B cell (primary cell): ENCODE data around the gene NEGR1. TPM values are rescaled to one million over a fixed set of nuclear protein-coding genes. Genes with fewer than 3 reads are reported as not detected.

Source experiments
- ATAC-seq: fragments of 200-7000 bp; cut with Tn5 transposase; one replicate; pipeline ENCODE4 v1.10.0; 2021; ENCODE audit warnings: low read depth, mild to moderate bottlenecking, moderate number of reproducible peaks, moderate library complexity
- CTCF ChIA-PET: fragments of 350-600 bp; sonication (Branson Sonifier 250); formaldehyde crosslinking; loops from one replicate; lab custom pipeline; 2021; ENCODE audit warnings: antibody characterized with exemption, inconsistent platforms; lab: Charles Lee
- POLR2A ChIA-PET: fragments of 350-600 bp; sonication (Branson Sonifier 250); formaldehyde crosslinking; loops from one replicate; lab custom pipeline; 2021; ENCODE audit warnings: antibody characterized with exemption; lab: Charles Lee
- DNase-seq: peaks from one replicate; pipeline ENCODE4 v3.0.0; 2013
- H2AFZ ChIP-seq: 2 replicates; pipeline ENCODE4 v1.6.1; 2012; ENCODE audit warnings: mild to moderate bottlenecking, low read depth, low read length; ENCODE audit not compliant: insufficient read depth, poor library complexity, severe bottlenecking
- H3K27ac ChIP-seq, 2 donors: 1 replicate in 1 of 2; 2 replicates in 1 of 2; pipeline ENCODE4 v1.5.1; 2012 to 2013; ENCODE audit warnings: low read length in 2 of 2, mild to moderate bottlenecking in 2 of 2, moderate library complexity in 1 of 2
- H3K27me3 ChIP-seq, 4 experiments: fragments of 200-600 bp in 1 of 4; sonication (generic) in 1 of 4; replicated peaks in 1 of 4; 1 replicate in 2 of 4; 2 replicates in 2 of 4; pipeline versions ENCODE4 v1.6.1 to v1.7.0; 2013 to 2016; ENCODE audit warnings: low read length in 3 of 4, mild to moderate bottlenecking in 2 of 4, mixed read lengths in 1 of 4, moderate library complexity in 1 of 4; ENCODE audit not compliant: insufficient read depth in 4 of 4, control insufficient read depth in 3 of 4; ENCODE audit errors: control extremely low read depth in 1 of 4
- H3K36me3 ChIP-seq, 2 experiments: replicated peaks in 1 of 2; 1 replicate in 1 of 2; 2 replicates in 1 of 2; pipeline versions ENCODE4 v1.6.1 to v1.7.1; 2013; ENCODE audit warnings: low read length in 1 of 2; ENCODE audit not compliant: insufficient read depth in 2 of 2, control insufficient read depth in 1 of 2; ENCODE audit errors: control extremely low read depth in 1 of 2, extremely low read depth in 1 of 2
- H3K4me1 ChIP-seq, 2 donors: fragments of 200-600 bp in 1 of 2; sonication (generic) in 1 of 2; 1 replicate in 1 of 2; 2 replicates in 1 of 2; pipeline versions ENCODE4 v1.5.1 to v1.6.1; 2013 to 2017; ENCODE audit warnings: low read length in 2 of 2; ENCODE audit not compliant: control insufficient read depth in 2 of 2, insufficient read depth in 2 of 2
- H3K4me2 ChIP-seq: replicated peaks from 2 replicates; pipeline ENCODE3; 2012; ENCODE audit warnings: mild to moderate bottlenecking, low read depth, low read length; ENCODE audit not compliant: poor library complexity, severe bottlenecking
- H3K4me3 ChIP-seq, 5 experiments: fragments of 200-600 bp in 1 of 5; sonication (generic) in 1 of 5; 1 replicate in 3 of 5; 2 replicates in 2 of 5; pipeline versions ENCODE4 v1.5.1 to v1.7.0; 2011 to 2016; ENCODE audit warnings: low read length in 4 of 5, mild to moderate bottlenecking in 4 of 5, low read depth in 2 of 5, control low read depth in 1 of 5, moderate library complexity in 1 of 5; ENCODE audit not compliant: insufficient read depth in 1 of 5; ENCODE audit errors: control extremely low read depth in 1 of 5, extremely low read depth in 1 of 5
- H3K79me2 ChIP-seq: fragments of 200-600 bp; sonication (generic); one replicate; pipeline ENCODE4 v1.6.0; 2016; ENCODE audit warnings: low read length; ENCODE audit not compliant: control insufficient read depth, insufficient read depth
- H3K9ac ChIP-seq: fragments of 200-600 bp; sonication (generic); 2 replicates; pipeline ENCODE4 v1.6.1; 2017; ENCODE audit warnings: mild to moderate bottlenecking, low read length, moderate library complexity
- H3K9me3 ChIP-seq, 3 donors: one replicate each; pipeline versions ENCODE4 v1.6.1 to v1.7.1; 2013; ENCODE audit warnings: low read length in 2 of 3; ENCODE audit not compliant: control insufficient read depth in 2 of 3, insufficient read depth in 1 of 3; ENCODE audit errors: control extremely low read depth in 1 of 3
- H4K20me1 ChIP-seq: 2 replicates; pipeline ENCODE4 v1.6.0; 2012; ENCODE audit warnings: mild to moderate bottlenecking, low read length; ENCODE audit not compliant: insufficient read depth, control insufficient read depth, poor library complexity, severe bottlenecking
- H3K27ac Mint-ChIP-seq: one replicate; pipeline ENCODE4 v1.8.0; 2021; ENCODE audit warnings: mixed read lengths
- H3K27me3 Mint-ChIP-seq: one replicate; pipeline ENCODE4 v1.8.0; 2021; ENCODE audit warnings: mixed read lengths
- H3K4me1 Mint-ChIP-seq: one replicate; pipeline ENCODE4 v1.8.0; 2021; ENCODE audit warnings: mixed read lengths
- H3K4me3 Mint-ChIP-seq: one replicate; pipeline ENCODE4 v1.8.0; 2021; ENCODE audit warnings: mixed read lengths
- H3K9me3 Mint-ChIP-seq: one replicate; pipeline ENCODE4 v1.8.0; 2022; ENCODE audit warnings: mixed read lengths; ENCODE audit not compliant: insufficient read depth
- CTCF ChIP-seq: fragments of 200-600 bp; IDR thresholded peaks from one replicate; pipeline ENCODE4 v1.8.0; 2022; ENCODE audit warnings: antibody characterized with exemption, mild to moderate bottlenecking
- EZH2 ChIP-seq: IDR thresholded peaks from 2 replicates; pipeline ENCODE4 v1.6.1; 2012; ENCODE audit warnings: borderline replicate concordance, low read depth, mild to moderate bottlenecking, moderate library complexity, low read length; ENCODE audit not compliant: insufficient read depth, poor library complexity, severe bottlenecking
- WGBS: methylation state at CpG from one replicate; pipeline ENCODE4 v1.1.5; 2013; ENCODE audit warnings: missing lambda C conversion rate; ENCODE audit not compliant: insufficient coverage; 5-methylcytosine and 5-hydroxymethylcytosine counted together
- intact Hi-C: fragments of 100-400 bp; cut with micrococcal nuclease; formaldehyde crosslinking; loops from one replicate; pipeline ENCODE4 v1.10.0; 2022
- polyA plus RNA-seq: library from polyadenylated mRNA; depleted of rRNA; stranded (reverse); fragments of >200 nt; gene quantifications from 2 replicates; pipeline ENCODE4 v1.2.3, GENCODE V29; 2012
- total RNA-seq, 2 donors: library from RNA; stranded (reverse); fragments of 120-200 nt in 1 of 2; gene quantifications; 1 replicate in 1 of 2; 2 replicates in 1 of 2; pipeline versions ENCODE4 v1.2.3 to v1.2.4, GENCODE V29; 2013 to 2022

NEGR1 gene
- total and polyA plus RNA-seq, 2 donors (not counting 1 experiment from before 2014, with no cell fraction given) = 0.01 TPM; not detected in 1

DNA sequence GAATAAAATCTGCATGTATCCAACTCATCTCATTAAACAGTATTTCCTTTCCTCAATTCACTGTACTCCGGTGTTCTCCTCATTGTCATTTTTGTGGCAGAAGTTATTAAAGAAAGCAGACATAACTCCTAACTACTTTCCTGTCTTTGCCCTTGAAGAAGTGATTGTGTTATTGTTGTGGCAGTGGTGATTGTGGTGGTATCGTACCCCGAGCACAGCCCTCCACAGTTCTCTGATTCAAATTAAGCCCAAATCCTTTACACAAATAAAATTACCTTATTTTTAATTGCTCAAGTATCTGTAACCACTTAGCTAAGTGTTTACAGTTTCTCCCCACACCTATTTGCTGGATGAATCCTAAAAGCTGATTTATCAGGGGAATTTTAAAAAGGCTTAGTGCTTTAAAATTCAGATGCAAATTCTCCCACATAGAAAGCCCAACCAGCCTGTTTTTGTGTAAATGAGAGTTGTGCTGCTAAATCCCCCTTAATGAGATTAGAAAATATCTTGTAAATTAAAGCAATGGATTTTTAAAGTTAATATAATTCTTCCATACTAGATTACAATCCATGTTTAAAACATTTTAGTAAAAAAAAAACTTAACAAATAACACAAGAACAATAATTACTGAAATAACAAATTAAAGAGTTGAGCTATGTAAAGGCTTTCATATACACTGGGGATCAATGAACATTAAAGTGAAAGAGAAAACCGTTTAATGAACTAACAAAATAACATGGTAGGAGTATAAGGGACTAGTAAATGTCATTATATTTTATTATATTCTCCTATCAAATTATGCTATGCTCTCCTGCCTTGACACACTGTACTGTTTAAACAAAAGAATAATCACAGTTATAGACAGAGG lies 259.0 kb downstream of the NEGR1 start:
- no peaks in the 10 kb centered on the region for H3K9me3 ChIP-seq
- no peaks in the 10 kb centered on the region for H3K4me1 Mint-ChIP-seq
- H3K4me2 ChIP-seq = no peak overlapping the region
- no peak overlapping the region for H3K4me3 ChIP-seq
- DNase-seq = no peak
- ChIA-PET CTCF (no interaction called here), POLR2A (no interaction called here)
- H3K9ac ChIP-seq = no peak overlapping the region
- H3K27ac Mint-ChIP-seq = no peak overlapping the region
- H3K27ac ChIP-seq = no peak overlapping the region
- H2AFZ ChIP-seq = no peak overlapping the region
- H3K27me3 Mint-ChIP-seq = no peaks in the 10 kb centered on the region
- ATAC-seq = no peak
- H3K4me3 Mint-ChIP-seq = no peak overlapping the region
- H3K27me3 ChIP-seq = no peaks in the 10 kb centered on the region
- TF ChIP-seq CTCF (no peak), EZH2 (no peak)
- H3K79me2 ChIP-seq = no peaks in the 10 kb centered on the region
- no peaks in the 10 kb centered on the region for H3K4me1 ChIP-seq
- WGBS = no CpG with 5 or more reads among the region's 4 CpGs
- no peaks in the 10 kb centered on the region for H3K36me3 ChIP-seq
- intact Hi-C loops = no loop called here
- no peaks in the 10 kb centered on the region for H3K9me3 Mint-ChIP-seq
- H4K20me1 ChIP-seq = no peaks in the 10 kb centered on the region

GRCh38 chr1:72018562-72018961 lies 263.8 kb downstream of the NEGR1 start:
- no peak overlapping the region for H3K27ac ChIP-seq
- ATAC-seq (no peak), DNase-seq (no peak)
- POLR2A ChIA-PET = no interaction called here
- TF ChIP-seq CTCF (no peak), EZH2 (no peak)
- WGBS = 95% methylated on average over 2 of the region's 2 CpGs
- H3K9ac ChIP-seq = no peak overlapping the region
- CTCF ChIA-PET = no interaction called here
- H3K79me2 ChIP-seq = no peaks in the 10 kb centered on the region
- H3K4me3 ChIP-seq = no peak overlapping the region
- no peaks in the 10 kb centered on the region for H3K4me1 ChIP-seq
- H3K4me2 ChIP-seq = no peak overlapping the region
- no peaks in the 10 kb centered on the region for H4K20me1 ChIP-seq
- Mint-ChIP-seq H3K27ac (no peak overlapping the region), H3K9me3 (no peaks in the 10 kb centered on the region), H3K27me3 (no peaks in the 10 kb centered on the region), H3K4me3 (no peak overlapping the region), H3K4me1 (no peaks in the 10 kb centered on the region)
- intact Hi-C loops = no loop called here
- no peaks in the 10 kb centered on the region for H3K27me3 ChIP-seq
- H3K36me3 ChIP-seq = no peaks in the 10 kb centered on the region
- no peak overlapping the region for H2AFZ ChIP-seq
- no peaks in the 10 kb centered on the region for H3K9me3 ChIP-seq
